HepG2 (cell line): ENCODE results near the gene VCP.

Source experiments
- AHDC1 ChIP-seq: sonication (generic); formaldehyde crosslinking; IDR thresholded peaks from 2 replicates; pipeline ENCODE4 v1.5.1; 2020; ENCODE audit warnings: mild to moderate bottlenecking, missing genetic modification reagents, borderline replicate concordance
- CTCF ChIP-seq: sonication (generic); formaldehyde crosslinking; IDR thresholded peaks from 2 replicates; pipeline ENCODE4 v1.5.0; 2020; ENCODE audit warnings: mild to moderate bottlenecking, missing genetic modification reagents, moderate library complexity
- XRCC5 ChIP-seq: fragments of 200-400 bp; formaldehyde crosslinking; optimal IDR thresholded peaks from 2 replicates; pipeline ENCODE3; 2017; ENCODE audit warnings: mild to moderate bottlenecking, low read length
- ZBTB33 ChIP-seq: sonication (generic); formaldehyde crosslinking; IDR thresholded peaks from 2 replicates; pipeline ENCODE4 v1.4.0; 2020; ENCODE audit warnings: missing genetic modification reagents
- ZNF468 ChIP-seq: sonication (generic); formaldehyde crosslinking; IDR thresholded peaks from 2 replicates; pipeline ENCODE4 v1.8.0; 2022; ENCODE audit warnings: mild to moderate bottlenecking, moderate library complexity, missing genetic modification reagents
- ZNF558 ChIP-seq: sonication (generic); formaldehyde crosslinking; IDR thresholded peaks from 2 replicates; pipeline ENCODE4 v1.9.0; 2022; ENCODE audit warnings: mild to moderate bottlenecking, missing genetic modification reagents, borderline replicate concordance

- TF ChIP-seq CTCF (CRISPR knock-in tag) (no peak), ZNF468 (CRISPR knock-in tag) (no peak), ZNF558 (CRISPR knock-in tag) (no peak), ZBTB33 (CRISPR knock-in tag) (no peak), XRCC5 (peak; percentile 86), AHDC1 (CRISPR knock-in tag) (no peak)
Observed at GRCh38 chr9:35111001-35111933, 38.8 kb upstream of the VCP start.
